ENCODE results near the gene SASH1.

The SASH1 gene

DNA sequence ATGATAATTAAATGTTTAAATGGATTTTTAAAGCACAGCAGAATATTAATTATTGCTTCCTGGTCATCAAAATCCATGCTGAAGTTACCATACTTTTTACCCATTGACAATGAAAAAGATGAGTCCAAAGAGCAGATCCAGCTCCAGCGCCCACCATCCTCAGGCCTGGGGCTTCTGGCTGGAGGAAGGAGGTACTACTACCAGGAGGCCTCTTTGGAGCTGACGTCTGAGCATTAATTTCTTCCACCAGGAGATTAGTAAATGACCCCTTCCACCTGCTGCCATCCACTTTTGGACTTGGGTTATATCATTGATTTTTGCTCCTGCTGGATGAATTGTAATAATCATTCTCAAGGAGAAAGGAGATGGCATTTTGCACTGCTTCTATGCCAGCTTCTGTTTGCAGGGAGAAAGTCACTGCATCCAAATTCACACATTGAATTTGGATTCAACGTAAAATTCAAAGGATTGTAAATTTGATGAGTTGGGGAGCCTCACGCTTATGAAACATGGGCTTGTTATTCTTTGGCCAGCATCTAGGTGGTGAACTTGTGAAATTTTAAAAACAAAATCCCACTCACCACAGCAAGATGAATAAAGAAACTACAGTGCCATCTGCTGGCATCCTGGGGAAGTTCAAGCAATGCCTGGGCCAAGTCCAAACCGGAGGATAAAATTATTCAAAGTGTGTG is 121.8 kb downstream of the SASH1 start:
- DNase-seq: peak in 1 of 2 experiments; percentile 44

DNA sequence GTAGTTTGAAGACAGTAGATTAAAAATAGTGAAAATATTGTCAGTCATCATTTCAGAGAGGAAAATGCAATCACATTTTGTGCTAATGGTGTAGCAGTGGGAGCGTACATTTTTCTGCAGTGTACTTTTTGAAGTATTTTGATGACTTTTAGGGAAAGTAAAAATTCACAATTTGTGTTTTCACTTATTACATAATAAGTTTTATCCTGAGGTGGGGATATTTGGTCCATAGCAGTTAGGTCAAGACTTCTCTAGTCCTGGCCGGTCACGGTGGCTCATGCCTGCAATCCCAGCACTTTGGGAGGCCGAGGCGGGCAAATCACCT is 122.3 kb downstream of the SASH1 start:
- no peak for DNase-seq

DNA sequence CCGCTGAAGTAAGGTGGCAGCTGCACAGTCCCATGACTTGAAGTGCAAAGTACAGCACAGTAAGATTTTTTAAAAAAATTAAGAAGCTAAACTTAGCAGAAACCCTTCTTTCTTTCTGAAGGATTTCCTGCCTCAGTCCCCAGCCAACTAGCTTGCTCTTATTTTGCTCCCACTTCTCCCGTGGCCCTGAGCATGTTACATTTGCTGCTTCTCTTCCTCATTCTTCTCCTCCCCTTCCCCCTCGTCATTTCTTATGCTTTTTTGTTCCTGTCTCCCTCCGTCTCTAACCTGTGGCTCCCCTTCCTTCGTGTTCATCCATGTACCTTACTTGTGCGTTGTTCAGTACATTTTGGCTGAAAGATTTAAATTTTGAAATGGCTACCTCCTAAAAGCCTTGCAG is 123.0 kb downstream of the SASH1 start:
- no peak for DNase-seq

DNA sequence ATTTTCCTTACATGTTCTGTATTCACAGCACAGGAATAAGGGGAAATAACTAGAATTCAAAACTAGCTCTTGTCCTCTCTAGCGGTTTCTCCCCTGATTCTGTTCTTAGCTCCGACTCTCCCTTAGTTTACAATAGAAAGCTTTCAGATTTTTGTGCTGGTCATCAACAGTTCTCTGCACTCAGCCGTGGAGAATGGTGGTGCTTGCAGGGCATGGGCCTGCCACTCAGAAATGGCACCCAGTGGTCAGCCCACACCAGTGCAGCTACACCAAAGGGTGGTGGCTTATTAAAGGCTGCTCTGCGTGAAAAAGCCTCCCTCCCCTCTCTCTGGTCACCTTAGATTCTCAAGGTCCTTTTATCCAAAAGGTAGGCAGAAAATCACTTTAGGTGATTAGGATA is 123.5 kb downstream of the SASH1 start:
- DNase-seq: no peak

DNA sequence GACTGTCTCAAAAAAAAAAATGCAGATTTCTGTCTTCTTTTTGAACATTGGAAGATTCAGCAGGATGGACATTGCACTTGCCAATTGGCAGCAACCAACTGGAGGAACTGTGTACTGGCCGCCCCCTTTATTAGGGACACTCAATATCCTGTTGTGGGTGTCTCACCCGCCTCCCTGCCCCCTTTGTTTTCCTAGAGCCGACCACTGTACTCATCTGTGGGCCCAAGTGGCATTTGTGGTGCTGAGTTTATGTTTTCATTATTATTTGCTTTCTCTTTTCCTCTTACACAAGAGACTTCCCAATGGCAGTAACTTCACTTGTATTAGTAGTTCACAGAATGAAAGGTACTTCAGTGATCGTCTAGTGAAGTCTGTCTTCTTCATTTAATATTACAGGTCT is 125.3 kb downstream of the SASH1 start:
- DNase-seq: no peak

DNA sequence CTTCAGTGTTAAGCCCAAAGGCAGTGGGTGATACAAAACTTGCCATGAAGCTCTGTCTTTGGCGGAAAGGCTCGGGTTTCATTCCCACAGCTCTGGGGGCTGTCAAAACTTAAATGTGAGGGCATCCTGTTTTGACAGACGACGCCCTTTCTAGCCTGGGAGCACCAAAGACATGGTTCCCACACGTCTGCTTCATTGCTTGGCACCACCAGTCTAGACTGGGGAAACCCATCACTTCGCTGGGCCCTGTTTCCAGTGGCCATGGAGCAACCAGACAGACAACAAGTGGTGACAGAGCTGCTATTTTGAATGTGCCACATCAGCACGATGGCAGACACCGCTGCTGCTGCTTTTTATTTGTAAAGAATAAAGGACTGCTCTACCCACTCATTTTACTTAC is 127.5 kb downstream of the SASH1 start:
- no peak for DNase-seq

DNA sequence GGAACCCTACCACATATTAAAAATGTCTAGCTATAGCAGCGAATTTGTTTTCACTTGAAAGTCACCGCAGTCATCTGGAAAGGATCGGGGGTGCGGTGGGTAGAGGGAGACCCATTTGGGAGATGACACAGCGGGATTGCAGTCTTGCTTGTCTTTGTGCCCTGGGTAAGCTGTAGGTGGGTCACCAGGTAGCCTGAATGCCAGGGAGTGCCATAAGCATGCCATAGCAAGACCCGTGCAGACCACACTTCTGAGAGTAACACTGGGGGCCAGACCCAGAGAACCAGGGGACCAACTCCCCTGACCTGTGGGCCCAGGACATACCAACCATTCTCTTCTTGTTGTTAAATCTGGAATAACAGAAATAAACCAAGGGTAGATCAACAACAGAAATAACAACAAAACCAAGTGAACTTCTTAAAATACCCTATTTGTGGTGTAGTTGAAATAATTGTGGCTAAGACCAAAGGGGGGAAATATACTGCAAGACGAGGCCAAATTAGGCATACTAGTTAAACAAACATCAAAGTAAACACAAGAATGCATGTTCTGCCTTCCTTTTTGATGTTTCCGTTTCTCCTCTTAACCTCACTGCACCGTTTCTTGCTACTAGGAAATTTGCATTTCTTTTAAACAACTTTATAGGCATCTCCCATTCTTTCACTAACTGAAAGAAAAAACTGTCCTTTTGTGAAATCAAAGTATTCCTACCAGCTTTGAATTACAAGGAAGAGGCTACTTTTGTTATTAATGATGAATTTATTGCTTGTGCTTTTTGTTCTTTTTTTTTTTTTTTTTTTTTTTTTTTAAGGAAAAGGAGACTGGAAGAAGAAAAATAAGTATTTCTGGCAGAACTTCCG is 128.2 kb downstream of the SASH1 start:
- no peak for DNase-seq

DNA sequence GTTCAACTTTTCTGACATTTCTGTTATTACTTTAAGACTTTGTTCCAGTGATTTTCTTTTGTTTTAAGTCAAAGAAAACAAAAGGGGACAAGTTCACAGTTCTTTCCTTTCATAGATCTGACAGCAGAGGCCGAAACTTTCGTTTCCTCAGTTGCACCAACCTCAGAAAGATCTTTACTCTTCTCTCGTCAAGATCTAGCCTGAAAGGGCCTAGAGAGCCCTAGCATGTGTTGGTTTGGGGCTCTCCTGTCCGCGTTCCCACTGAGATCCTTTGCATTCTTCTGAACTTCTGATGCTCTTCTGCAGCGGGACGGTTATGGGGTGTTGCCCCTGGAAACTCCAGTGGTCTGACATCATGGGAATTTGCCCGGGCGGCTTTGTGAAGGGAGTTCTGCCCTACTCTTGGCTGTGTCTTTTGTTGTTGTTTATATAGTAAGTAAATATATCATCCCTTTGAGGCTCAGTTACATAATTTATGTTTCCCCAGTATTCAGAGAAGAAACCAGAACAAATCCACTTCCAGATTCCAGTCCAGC is 129.1 kb downstream of the SASH1 start:
- DNase-seq: no peak

DNA sequence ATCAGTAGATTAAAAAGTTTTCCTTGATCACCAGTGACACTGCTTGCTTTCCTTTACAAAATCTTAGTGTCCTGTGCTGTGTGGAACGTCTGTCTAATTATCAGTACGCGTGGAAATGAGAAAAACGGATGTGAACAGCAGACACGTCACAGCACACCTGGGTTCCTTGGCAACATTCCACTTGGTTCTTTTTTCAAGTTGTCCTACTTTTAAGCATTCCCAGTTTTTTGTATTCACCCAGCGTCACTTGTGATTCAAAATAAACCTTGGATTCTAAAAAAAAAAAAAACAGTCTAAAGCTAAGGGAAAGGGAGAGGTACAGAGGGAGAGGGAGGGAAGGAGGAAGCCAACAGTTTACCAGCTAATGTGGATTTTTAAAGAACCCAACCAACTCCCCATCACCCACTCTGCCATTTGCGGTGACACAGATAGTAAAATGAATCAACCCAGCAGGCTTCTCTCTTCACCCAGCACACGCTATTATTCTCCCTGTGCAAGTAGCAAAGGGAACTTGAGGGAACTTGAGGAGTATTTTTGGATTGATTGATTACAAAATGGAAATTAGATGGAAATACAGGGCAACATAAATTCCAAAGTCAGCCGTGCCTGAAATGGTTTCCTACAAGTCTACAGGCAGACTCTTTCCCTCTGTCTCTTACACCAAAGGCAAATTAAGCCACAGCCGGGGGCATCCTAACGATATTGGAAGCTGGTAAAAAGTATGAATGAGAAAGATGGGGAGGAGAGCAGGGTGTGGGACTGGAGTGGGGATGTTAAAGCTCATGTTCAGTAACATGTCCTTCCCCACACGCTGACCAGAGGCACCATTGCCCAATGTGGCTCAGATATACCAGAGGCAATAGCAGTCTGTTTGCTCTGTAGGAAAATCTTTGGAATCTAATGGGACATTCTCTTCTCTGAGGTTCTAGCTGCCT is 129.8 kb downstream of the SASH1 start:
- DNase-seq: no peak

DNA sequence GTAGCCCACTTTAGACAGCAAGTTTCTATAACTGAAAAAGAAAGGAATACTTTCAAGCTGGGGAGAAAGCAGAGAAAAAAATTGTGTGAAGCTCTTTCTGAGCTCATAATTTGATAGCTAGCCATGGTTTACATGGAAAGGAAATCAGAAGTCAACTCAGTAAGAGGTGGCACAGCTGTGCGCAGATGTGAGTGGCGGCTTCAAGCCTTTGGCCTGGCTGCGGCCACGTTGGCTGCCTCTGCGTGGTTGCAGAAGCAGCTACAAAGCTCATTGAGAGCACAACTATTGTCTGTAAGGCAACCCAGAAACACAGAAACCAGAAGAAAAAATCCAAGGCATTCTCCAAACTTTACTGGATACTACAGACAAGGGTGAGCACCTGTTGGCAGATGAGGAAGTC is 136.9 kb downstream of the SASH1 start:
- no peak for DNase-seq

DNA sequence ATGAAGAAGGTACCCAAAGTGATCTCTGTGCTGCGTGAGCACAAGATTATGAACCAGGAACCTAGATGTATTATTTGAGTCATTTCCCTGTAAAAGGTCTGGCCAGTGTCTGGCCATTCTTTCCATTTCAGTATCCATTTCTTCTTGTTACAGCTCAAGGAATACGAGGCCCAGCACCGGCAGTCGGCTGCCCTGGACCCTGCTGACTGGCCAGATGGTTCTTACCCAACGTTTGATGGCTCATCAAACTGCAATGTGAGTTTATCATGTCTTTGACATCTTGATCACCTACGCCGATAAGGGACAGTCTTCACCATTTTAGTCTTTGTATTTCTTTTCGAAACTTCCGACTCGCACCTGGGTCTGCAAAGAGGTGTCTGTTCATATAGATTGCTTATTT is 144.8 kb downstream of the SASH1 start:
- no peak for DNase-seq

DNA sequence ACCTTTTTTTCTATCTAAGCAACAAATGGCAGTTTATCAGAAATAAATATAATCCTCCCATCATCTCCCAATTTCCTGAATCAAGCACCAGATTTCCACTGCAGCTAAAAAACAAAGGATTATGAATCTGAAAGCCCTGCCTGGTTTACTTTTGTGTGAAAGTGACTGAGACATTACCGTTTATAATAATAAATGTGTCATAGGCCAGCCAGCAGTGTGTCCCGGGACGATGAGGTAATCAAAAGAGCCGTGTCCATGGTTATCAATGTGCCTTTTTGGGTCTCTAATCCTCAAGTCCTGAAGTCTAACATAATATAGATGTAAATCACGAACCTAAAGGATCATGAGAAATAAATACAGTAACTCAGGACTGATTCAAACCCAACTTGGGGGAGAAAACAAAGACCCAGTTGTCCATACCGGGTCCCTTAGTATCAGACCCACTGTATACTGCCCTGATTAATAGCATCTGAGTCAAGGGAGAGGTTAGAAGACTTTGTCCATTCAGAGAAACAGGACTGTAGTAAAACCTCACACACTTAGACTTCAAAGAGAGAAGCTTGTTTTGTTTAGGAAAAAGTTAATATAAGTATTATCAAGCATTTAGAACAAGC is 149.1 kb downstream of the SASH1 start:
- DNase-seq: no peak

DNA sequence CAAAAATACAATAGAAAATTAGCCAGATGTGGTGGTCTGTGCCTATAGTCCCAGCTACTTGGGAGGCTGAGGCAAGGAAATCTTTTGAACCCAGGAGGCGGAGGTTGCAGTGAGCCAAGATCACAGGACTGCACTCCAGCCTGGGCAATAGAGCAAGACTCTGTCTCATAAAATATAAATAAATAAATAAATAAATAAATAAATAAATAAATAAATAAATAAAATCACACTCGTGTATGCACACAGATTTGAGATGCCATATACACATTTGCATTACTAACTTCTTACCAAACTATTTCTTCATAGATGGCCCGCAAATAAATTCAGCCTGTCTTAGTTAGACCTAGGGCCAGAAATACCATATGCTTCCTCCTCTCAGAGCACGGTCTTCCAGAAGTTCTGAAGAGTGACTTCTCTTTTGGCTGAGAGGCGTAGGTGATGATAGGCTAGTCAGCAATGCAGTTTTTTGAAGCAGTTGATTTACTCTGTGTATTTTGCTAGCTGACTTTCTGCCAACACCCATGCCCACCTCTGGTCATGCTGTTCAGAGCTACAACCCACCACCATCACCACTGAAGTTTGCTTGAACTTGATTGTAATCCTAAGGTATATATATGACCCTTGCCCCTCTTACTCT is 150.1 kb downstream of the SASH1 start:
- peak in 1 of 2 experiments; percentile 18 for DNase-seq

DNA sequence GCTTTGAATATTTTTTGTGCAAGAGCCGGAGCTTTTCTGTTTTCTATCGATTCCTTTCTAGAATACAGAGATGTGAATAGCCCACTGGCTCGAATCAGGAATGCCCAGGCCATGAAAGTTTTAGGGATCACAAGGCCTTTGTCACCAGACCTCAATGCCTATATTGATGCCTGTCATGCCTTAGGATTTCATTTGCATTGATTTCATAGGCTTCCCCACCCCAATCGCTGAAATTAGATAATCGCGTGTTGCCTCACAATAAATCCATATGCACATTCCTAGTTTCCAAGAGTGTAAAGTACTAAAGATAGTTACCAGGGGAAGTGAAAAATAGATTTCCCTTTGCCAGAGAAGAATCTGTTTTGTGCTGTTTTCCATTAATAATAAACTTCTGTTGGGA is 150.8 kb downstream of the SASH1 start:
- no peak for DNase-seq

DNA sequence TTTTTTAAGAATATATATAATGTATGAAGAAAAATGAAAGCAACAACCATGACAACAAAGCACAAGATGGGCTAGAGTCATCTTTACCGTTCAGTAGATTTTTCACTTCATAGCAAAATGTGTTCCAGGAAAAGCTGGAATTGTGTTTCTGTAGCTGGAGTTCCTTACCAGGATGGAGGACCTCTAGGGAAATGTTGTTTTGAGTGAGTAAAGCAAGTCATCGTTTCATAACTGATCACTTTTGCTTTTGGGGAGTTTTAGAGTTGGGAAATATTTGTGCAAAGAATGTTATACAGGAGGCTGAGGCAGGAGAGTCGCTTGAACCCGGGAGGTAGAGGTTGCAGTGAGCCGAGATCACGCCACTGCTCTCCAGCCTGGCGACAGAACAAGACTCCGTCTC is 151.6 kb downstream of the SASH1 start:
- DNase-seq: no peak

DNA sequence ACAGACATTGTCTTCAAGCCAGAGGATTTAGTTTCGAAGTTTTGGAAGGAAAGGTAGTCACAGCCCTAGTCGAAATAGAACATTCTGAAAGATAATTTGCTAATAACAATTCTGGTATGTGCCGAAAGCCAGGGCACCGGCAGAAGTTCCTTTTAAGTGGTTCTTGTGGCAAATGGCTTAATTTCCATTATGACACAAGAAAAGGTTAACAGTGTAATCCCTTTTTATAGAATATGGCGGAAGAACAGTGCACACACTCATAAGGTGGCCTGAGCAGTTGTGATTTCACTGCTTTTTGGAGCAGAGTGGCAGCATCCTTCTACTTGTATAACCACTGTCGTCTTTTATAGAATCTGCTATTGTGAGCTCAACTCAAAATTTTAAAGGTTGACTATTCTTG is 152.4 kb downstream of the SASH1 start:
- DNase-seq: no peak

DNA sequence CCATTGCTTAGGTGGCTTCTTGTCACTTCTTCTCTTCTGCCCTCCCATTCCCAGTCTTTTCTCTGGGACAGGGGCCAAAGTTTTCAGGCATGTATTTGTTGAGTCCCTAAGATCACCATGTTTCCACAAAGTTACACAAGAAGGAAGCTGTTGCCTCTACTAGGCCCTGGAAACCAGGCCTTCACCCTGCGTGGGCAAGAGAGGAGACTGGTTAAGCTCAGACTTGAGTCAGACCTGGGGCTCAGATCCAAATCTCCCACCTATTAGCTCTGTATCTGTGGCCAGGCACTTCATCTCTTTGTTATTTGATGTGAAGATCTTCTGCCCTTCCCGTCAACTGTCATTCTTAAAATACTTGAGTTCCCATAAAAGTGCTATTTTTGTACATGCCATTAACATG is 154.6 kb downstream of the SASH1 start:
- no peak for DNase-seq

DNA sequence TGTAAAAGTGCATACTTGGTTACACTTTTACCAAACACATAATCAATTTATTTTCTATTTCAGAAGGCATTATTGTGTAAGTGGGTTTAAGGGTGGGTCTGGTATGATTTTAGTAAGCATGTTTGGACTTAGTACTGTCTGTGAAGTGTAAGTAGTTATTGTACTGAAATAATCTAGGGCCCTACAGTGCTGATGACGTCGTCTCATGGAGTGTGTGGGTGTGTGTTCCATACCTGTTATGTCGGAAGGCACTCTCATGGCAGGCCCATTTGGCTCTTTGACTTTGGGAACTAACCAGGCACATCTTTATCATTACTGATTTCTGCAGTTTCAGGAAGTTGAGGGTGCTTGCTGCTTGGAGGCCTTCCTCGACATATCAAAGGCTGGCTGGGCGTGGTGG is 155.1 kb downstream of the SASH1 start:
- DNase-seq: no peak

DNA sequence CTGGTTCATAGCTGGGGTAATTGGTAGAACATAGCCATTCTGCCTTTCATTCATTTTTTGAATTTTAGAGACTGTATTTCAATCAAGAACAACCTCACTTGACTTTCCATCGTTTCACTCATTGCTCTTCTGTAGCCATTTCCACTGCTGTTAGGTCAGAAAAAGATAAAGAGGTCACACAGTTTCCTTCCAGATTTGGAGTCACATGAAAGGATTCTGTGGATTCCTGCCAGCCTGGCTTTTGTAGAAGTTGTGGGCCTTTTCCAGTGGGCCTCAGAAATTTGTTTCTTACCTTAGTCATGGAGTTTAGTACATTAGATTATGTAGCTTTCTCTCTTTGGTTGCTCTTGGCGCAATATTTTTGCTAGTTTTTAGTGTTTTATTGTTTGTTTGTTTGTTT is 157.8 kb downstream of the SASH1 start:
- DNase-seq: no peak

DNA sequence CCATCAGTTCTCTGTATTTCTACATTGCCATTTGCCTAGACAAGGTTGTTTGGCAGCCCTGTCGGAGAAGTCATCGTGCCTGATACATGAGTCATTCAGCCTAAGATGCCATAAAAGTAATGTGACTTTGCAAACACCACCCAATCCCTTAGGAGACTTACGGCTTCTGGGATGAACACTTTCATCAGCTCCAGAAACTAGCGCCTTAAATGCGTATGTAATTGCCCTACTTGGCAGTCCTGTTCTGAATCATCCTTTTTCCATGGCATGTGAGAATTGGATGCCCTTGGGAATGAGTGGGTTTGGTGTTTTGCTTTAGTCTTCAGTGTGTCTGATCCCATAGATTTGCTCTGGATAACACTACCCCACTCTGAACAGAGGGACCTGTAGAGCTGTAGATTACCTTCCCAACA is 158.5 kb downstream of the SASH1 start:
- peak in 1 of 2 experiments; percentile 28 for DNase-seq

DNA sequence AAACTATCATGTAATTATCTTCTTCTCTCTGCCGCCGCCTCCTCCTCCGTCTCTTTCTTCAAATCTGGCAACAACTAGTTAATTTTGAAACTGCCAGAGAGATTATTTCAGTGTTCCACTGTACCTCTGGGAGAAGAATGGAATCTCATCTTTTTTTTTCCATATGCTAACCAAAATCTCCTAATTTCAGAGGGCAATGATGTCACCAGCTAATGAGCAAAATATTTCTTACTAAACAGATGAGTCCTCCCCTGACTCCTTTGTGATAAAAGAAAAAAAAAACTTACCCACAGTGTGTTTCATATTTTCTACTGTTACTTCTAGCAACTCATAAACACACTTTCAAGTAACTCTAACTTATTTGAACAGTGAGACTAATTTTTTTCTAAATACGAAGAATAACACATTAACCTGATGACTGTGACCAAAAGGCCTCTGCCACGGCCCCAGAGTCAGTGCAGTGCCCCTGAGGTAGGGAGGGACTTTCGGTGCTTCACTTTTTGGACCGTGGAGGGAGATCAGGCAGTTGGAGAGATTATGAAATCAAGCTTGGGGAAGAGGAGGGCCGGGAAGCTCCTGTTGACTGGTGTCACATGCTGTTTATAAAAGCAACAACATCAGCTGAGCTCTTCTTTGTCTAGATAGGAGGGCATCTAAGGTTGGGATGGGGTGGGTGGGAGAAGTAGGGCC is 159.6 kb downstream of the SASH1 start:
- no peak for DNase-seq

DNA sequence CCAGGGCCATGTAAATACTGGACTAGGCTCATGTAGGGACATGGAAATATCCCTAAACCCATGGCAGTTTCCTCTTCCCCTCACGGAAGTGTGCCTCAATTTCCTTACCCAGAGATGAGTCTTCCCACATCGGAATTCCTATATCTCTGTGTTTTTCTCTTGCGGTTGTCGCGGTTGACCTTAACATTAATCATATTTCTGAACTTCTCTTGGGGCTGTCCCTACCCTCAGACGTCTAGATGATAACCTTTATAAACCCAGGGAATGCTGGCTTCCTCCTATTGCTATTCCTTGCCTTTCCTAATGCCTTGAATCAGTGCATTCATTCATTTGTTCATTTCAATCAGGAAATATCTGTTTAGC is 160.1 kb downstream of the SASH1 start:
- no peak for DNase-seq

Measured in NCI-H446 (cell line).